Neural cell (in vitro differentiated cells): ENCODE measurements around the gene TRPT1. TPM values are rescaled to one million over a fixed set of nuclear protein-coding genes. Genes with fewer than 3 reads are reported as not detected.

Source experiments
- H2AFZ ChIP-seq: fragments of 200-600, 300-800 bp; sonication (generic), shearing (Covaris generic); 2 replicates; pipeline ENCODE4 v1.6.0; 2014; ENCODE audit warnings: low read depth, mild to moderate bottlenecking, antibody characterized with exemption, low read length, moderate library complexity
- H3F3A ChIP-seq: fragments of 200-600 bp; shearing (Covaris generic); 2 replicates; pipeline ENCODE4 v1.6.1; 2016; ENCODE audit warnings: mild to moderate bottlenecking, moderate library complexity, mixed read lengths, antibody characterized with exemption, low read length; ENCODE audit not compliant: insufficient read depth, poor library complexity, severe bottlenecking
- H3K27ac ChIP-seq: fragments of 200-600, 300-800 bp; sonication (generic), shearing (Covaris generic); 2 replicates; pipeline ENCODE4 v1.5.1; 2014; ENCODE audit warnings: mild to moderate bottlenecking, low read length, moderate library complexity
- H3K27me3 ChIP-seq: fragments of 300-800, 200-600 bp; sonication (generic), shearing (Covaris generic); 2 replicates; pipeline ENCODE4 v1.6.0; 2014; ENCODE audit warnings: mild to moderate bottlenecking, low read depth, low read length, moderate library complexity; ENCODE audit not compliant: insufficient read depth
- H3K36me3 ChIP-seq: fragments of 300-800, 200-600 bp; sonication (generic), shearing (Covaris generic); 2 replicates; pipeline ENCODE4 v1.5.1; 2014; ENCODE audit warnings: mild to moderate bottlenecking, antibody characterized with exemption, low read length, moderate library complexity; ENCODE audit not compliant: insufficient read depth
- H3K4me2 ChIP-seq: fragments of 300-800, 200-600 bp; sonication (generic), shearing (Covaris generic); 2 replicates; pipeline ENCODE4 v1.6.0; 2014; ENCODE audit warnings: mild to moderate bottlenecking, low read length
- H3K4me3 ChIP-seq: fragments of 300-800, 200-600 bp; sonication (generic), shearing (Covaris generic); 2 replicates; pipeline ENCODE4 v1.5.1; 2014; ENCODE audit warnings: mild to moderate bottlenecking, low read length, moderate library complexity
- H3K79me2 ChIP-seq: fragments of 200-600 bp; shearing (Covaris generic); replicated peaks from 2 replicates; pipeline ENCODE4 v1.6.0; 2014; ENCODE audit warnings: mild to moderate bottlenecking, low read length, moderate library complexity; ENCODE audit not compliant: insufficient read depth
- H3K9ac ChIP-seq: fragments of 300-800, 200-600 bp; sonication (generic), shearing (Covaris generic); 2 replicates; pipeline ENCODE4 v1.6.1; 2016; ENCODE audit warnings: mild to moderate bottlenecking, low read length, mixed read lengths
- H3K9me2 ChIP-seq: fragments of 200-600 bp; shearing (Covaris generic); 2 replicates; pipeline ENCODE4 v1.6.1; 2016; ENCODE audit warnings: mild to moderate bottlenecking, low read length, mixed read lengths; ENCODE audit not compliant: insufficient read depth
- H3K9me3 ChIP-seq: fragments of 200-600, 300-800 bp; sonication (generic), shearing (Covaris generic); 2 replicates; pipeline ENCODE4 v1.6.1; 2016; ENCODE audit warnings: mild to moderate bottlenecking, mixed run types, low read length, moderate library complexity, mixed read lengths
- H4K20me1 ChIP-seq: fragments of 200-600 bp; shearing (Covaris generic); 2 replicates; pipeline ENCODE4 v1.6.1; 2016; ENCODE audit warnings: mild to moderate bottlenecking, mixed run types; ENCODE audit not compliant: insufficient read depth
- EZH2 ChIP-seq: fragments of 200-600, 300-800 bp; shearing (Covaris generic), sonication (generic); IDR thresholded peaks from 2 replicates; pipeline ENCODE4 v1.6.1; 2014; ENCODE audit warnings: antibody characterized with exemption, low read length, borderline replicate concordance, mild to moderate bottlenecking; ENCODE audit not compliant: insufficient read depth, poor library complexity, severe bottlenecking
- SMC3 ChIP-seq: fragments of 450-650 bp; conservative IDR thresholded peaks from 2 replicates; pipeline ENCODE4 v1.6.1; 2014; ENCODE audit warnings: antibody characterized with exemption, mild to moderate bottlenecking, moderate library complexity; ENCODE audit not compliant: poor library complexity
- polyA plus RNA-seq: library from polyadenylated mRNA; depleted of rRNA; stranded (reverse); fragments of >200 nt; gene quantifications from 2 replicates; pipeline ENCODE4 v1.2.3, GENCODE V29; 2014
- TF ChIP-seq, protein P1 (sequence below): IDR thresholded peaks from 2 replicates; pipeline ENCODE4 v1.6.1; 2012; ENCODE audit warnings: borderline replicate concordance
- TF ChIP-seq, protein P2 (sequence below): fragments of 450-650 bp; IDR thresholded peaks from 2 replicates; pipeline ENCODE4 v1.5.1; 2014; ENCODE audit warnings: antibody characterized with exemption, mild to moderate bottlenecking, moderate library complexity; ENCODE audit not compliant: poor library complexity, severe bottlenecking

The TRPT1 gene
- polyA plus RNA-seq, 1 donor from 2014 or later = 67.2 TPM

DNA sequence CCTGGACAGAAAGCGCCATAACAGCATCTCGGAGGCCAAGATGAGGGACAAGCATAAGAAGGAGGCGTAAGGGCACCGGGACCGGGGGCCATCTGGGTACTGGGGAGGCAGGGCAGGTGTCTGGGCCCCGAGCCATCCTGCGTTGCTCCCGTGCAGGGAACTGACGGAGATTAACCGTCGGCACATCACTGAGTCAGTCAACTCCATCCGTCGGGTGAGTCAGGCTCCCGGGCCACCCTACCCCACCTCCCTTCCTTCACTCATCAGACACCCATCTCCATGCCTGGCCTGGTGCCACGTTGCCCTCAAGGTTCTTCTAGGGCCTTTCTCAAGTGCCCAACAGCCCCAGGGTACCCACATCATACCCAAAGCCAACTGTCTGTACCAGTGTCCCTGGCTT lies 40.4 kb upstream of the TRPT1 start:
- TF ChIP-seq, protein P1, sequence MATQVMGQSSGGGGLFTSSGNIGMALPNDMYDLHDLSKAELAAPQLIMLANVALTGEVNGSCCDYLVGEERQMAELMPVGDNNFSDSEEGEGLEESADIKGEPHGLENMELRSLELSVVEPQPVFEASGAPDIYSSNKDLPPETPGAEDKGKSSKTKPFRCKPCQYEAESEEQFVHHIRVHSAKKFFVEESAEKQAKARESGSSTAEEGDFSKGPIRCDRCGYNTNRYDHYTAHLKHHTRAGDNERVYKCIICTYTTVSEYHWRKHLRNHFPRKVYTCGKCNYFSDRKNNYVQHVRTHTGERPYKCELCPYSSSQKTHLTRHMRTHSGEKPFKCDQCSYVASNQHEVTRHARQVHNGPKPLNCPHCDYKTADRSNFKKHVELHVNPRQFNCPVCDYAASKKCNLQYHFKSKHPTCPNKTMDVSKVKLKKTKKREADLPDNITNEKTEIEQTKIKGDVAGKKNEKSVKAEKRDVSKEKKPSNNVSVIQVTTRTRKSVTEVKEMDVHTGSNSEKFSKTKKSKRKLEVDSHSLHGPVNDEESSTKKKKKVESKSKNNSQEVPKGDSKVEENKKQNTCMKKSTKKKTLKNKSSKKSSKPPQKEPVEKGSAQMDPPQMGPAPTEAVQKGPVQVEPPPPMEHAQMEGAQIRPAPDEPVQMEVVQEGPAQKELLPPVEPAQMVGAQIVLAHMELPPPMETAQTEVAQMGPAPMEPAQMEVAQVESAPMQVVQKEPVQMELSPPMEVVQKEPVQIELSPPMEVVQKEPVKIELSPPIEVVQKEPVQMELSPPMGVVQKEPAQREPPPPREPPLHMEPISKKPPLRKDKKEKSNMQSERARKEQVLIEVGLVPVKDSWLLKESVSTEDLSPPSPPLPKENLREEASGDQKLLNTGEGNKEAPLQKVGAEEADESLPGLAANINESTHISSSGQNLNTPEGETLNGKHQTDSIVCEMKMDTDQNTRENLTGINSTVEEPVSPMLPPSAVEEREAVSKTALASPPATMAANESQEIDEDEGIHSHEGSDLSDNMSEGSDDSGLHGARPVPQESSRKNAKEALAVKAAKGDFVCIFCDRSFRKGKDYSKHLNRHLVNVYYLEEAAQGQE = no peak
- Histone ChIP-seq H3K36me3 (no peaks in the 10 kb centered on the region), H3K9ac (no peak overlapping the region), H3K4me3 (no peak overlapping the region), H2AFZ (no peak overlapping the region), H3K9me3 (no peaks in the 10 kb centered on the region), H3K9me2 (no peaks in the 10 kb centered on the region), H3K79me2 (no peaks in the 10 kb centered on the region), H3K4me2 (no peak overlapping the region), H3K27ac (no peak overlapping the region), H4K20me1 (no peaks in the 10 kb centered on the region), H3K27me3 (no peaks in the 10 kb centered on the region), H3F3A (peaks cover 6% of the 10 kb centered on the region)

DNA sequence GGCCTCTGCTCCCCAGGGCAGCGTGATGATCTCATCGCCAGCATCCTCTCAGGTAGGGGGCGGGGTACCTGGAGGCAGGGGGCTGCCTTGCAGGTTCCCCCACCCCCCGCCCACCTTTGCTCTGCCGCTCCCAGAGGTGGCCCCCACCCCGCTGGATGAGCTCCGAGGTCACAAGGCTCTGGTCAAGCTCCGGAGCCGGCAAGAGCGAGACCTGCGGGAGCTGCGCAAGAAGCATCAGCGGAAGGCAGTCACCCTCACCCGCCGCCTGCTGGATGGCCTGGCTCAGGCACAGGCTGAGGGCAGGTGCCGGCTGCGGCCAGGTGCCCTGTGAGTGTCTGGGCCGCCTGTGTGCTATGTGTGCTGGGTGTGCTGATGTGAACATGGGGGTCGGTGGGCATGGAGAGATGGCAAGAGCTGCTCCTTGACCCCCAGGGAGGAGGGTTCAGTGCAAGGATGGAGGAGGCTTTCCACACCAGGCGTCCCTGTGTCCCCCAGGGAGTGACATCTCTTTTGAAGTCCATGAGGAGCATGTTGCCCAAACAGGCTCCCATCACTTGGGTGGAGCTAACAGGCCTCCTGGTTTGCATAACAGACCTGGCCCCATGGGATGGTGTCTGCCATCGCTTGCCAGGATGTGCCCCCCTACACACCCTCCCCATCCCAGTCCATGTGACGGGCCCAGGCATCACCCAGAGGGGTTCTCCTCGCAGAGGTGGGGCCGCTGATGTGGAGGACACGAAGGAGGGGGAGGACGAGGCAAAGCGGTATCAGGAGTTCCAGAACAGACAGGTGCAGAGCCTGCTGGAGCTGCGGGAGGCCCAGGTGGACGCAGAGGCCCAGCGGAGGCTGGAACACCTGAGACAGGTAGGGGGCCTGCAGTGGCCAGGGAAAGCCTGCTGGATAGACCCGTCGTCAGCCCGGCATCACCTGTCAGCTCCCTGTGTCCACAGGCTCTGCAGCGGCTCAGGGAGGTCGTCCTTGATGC lies 39.5 kb upstream of the TRPT1 start:
- Histone ChIP-seq H3K4me2 (no peak overlapping the region), H3K9me2 (no peaks in the 10 kb centered on the region), H3K4me3 (no peak overlapping the region), H3K27ac (no peak overlapping the region), H3K36me3 (no peaks in the 10 kb centered on the region), H3F3A (peaks cover 4% of the 10 kb centered on the region), H3K9me3 (no peaks in the 10 kb centered on the region), H3K79me2 (no peaks in the 10 kb centered on the region), H2AFZ (no peak overlapping the region), H3K9ac (no peak overlapping the region), H3K27me3 (no peaks in the 10 kb centered on the region), H4K20me1 (no peaks in the 10 kb centered on the region)
- no peak for TF ChIP-seq EZH2
- TF ChIP-seq, protein P2, sequence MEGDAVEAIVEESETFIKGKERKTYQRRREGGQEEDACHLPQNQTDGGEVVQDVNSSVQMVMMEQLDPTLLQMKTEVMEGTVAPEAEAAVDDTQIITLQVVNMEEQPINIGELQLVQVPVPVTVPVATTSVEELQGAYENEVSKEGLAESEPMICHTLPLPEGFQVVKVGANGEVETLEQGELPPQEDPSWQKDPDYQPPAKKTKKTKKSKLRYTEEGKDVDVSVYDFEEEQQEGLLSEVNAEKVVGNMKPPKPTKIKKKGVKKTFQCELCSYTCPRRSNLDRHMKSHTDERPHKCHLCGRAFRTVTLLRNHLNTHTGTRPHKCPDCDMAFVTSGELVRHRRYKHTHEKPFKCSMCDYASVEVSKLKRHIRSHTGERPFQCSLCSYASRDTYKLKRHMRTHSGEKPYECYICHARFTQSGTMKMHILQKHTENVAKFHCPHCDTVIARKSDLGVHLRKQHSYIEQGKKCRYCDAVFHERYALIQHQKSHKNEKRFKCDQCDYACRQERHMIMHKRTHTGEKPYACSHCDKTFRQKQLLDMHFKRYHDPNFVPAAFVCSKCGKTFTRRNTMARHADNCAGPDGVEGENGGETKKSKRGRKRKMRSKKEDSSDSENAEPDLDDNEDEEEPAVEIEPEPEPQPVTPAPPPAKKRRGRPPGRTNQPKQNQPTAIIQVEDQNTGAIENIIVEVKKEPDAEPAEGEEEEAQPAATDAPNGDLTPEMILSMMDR = no peak
- TF ChIP-seq, protein P1 = no peak
- no peak for TF ChIP-seq SMC3
